ENCODE results near the gene PRDM15. TPM values are rescaled to one million over a fixed set of nuclear protein-coding genes. Genes with fewer than 3 reads are reported as not detected.

The PRDM15 gene
- total and polyA plus RNA-seq, 2 donors (not counting 3 experiments of a cell fraction or from before 2014, with no cell fraction given): 11.8 to 12.9 TPM

- Histone ChIP-seq H3K27me3 (ENCODE audit: control insufficient read depth in 2 of 2, insufficient read depth in 2 of 2, low read length in 2 of 2) (no peaks in the 10 kb centered on the region), H4K20me1 (replicated peaks; ENCODE audit: control insufficient read depth, extremely low read depth, insufficient read depth, low read length) (no peaks in the 10 kb centered on the region), H3K9ac (replicated peaks; ENCODE audit: extremely low read depth, insufficient read depth, low read length) (no peak overlapping the region), H3K79me2 (ENCODE audit: control insufficient read depth, insufficient read depth, low read length) (peaks cover 5% of the 10 kb centered on the region), H3K4me2 (ENCODE audit: insufficient read depth, low read length) (no peak overlapping the region), H3K9me3 (replicated peaks; ENCODE audit: control insufficient read depth, insufficient read depth, low read length) (no peaks in the 10 kb centered on the region), H3K4me1 (ENCODE audit: control insufficient read depth, extremely low read depth, insufficient read depth, low read length) (no peaks in the 10 kb centered on the region), H3K4me3 (replicated peaks in 1 of 3; ENCODE audit: insufficient read depth in 1 of 3, low read depth in 1 of 3, low read length in 3 of 3) (no peak overlapping the region), H3K9me1 (replicated peaks; ENCODE audit: control insufficient read depth, extremely low read depth, insufficient read depth, low read length) (no peaks in the 10 kb centered on the region), H3K27ac (ENCODE audit: insufficient read depth, low read depth, low read length) (no peak overlapping the region), H2AFZ (ENCODE audit: low read depth, low read length) (no peak overlapping the region), H3K36me3 (ENCODE audit: control insufficient read depth in 2 of 2, extremely low read depth in 1 of 2, insufficient read depth in 2 of 2, low read length in 2 of 2) (no peaks in the 10 kb centered on the region)
- ChIA-PET CTCF (interaction anchor here (1.6 kb wide), 1 partner anchor 250 kb away, joined by 4 read pairs; no protein-coding TSS in a partner anchor), POLR2A (no interaction called here)
- dilution Hi-C loops (cut with MboI; ENCODE audit: extremely low pct_ligation_motif_present, low sequenced_read_pairs) (no loop called here), intact Hi-C loops (cut with micrococcal nuclease) (no loop called here)
- no TSS peak for BruUV-seq (replicated peaks)
- TF ChIP-seq POLR2A (IDR thresholded peaks at IDR 0.05; ENCODE audit: low read depth, low read length) (no peak), CTCF (IDR thresholded peaks at IDR 0.05; ENCODE audit: extremely low read depth in 1 of 2, insufficient read depth in 1 of 2, low read depth in 1 of 2, low read length in 2 of 2) (no peak), JUN (IDR thresholded peaks at IDR 0.05; ENCODE audit: borderline replicate concordance, insufficient read depth, insufficient read length, low read depth) (no peak), MAX (IDR thresholded peaks at IDR 0.05; ENCODE audit: insufficient read depth, insufficient read length) (no peak), POLR2AphosphoS5 (IDR thresholded peaks at IDR 0.05; ENCODE audit: insufficient read depth, low read depth, low read length) (no peak), FOS (IDR thresholded peaks at IDR 0.05; ENCODE audit: borderline replicate concordance, insufficient read depth, low read length) (no peak), MYC (IDR thresholded peaks at IDR 0.05; ENCODE audit: low read depth, low read length) (no peak), GATA2 (IDR thresholded peaks at IDR 0.05; ENCODE audit: insufficient read depth, insufficient read length, low read depth, low read length) (no peak), EZH2 (IDR thresholded peaks at IDR 0.05; ENCODE audit: borderline replicate concordance, low read depth, low read length, severe bottlenecking) (no peak)
- FAIRE-seq (no peak), DNase-seq (ENCODE audit: low read depth, low spot score) (no peak)
These were observed 11.8 kb downstream of the PRDM15 start for GRCh38 chr21:41867313-41867712.
